ENCODE measurements around the gene COA7.
A peak's percentile ranks its signal among the peaks of the same experiment; 100 is the strongest.

Gene COA7

DNA sequence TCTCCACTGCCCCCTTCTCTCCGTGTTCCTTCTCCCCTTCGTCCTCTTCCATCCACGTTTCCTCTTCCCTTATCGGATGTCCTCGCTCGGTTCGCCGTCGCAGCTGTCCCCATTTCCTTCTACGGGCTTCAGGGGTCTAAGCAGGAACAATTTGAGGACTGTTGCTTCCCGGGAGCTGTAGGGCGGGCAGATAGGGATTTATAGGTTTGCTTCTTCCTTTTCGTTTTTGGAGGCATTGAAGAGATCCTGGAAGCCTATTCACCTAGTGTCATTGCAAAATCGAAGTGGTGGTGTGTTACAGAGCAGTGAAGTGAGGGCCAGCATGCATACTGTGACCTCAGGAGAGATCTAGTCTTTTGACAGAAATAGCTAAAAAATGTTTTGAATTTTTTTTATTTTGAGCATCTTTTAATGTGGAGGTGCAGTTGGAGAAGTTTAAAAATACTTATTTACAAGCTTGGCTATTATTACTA, 29.0 kb upstream of the COA7 start:
- H2AFZ ChIP-seq (ENCODE audit: low read depth, low read length, severe bottlenecking), result peak overlapping the region; percentile 88
- H3K9ac ChIP-seq (ENCODE audit: low read length), result peak overlapping the region; percentile 74
- no peaks in the 10 kb centered on the region for H4K20me1 ChIP-seq (ENCODE audit: low read depth, low read length)
- no peaks in the 10 kb centered on the region for H3K9me3 ChIP-seq (ENCODE audit: insufficient read depth, low read length)
- H3K27me3 ChIP-seq (ENCODE audit: low read length), result no peaks in the 10 kb centered on the region
- H3F3A ChIP-seq (ENCODE audit: insufficient read depth), result no peaks in the 10 kb centered on the region; the same call in 1 of the 2 replicates
- peak overlapping the region; percentile 68 for H3K4me3 ChIP-seq (ENCODE audit: insufficient read depth, low read length, poor library complexity, severe bottlenecking)
- H3K36me3 ChIP-seq (ENCODE audit: low read length), result no peaks in the 10 kb centered on the region
- no peaks in the 10 kb centered on the region for H3K9me2 ChIP-seq (replicated peaks; ENCODE audit: insufficient read depth, low read length)
- H3K79me2 ChIP-seq (ENCODE audit: insufficient read depth, low read length), result peaks cover 4% of the 10 kb centered on the region; the same call in 1 of the 2 replicates
- TF ChIP-seq CTCF (IDR thresholded peaks at IDR 0.05; ENCODE audit: insufficient read depth, low read length, poor library complexity, severe bottlenecking) (no peak), EZH2phosphoT487 (conservative IDR thresholded peaks at IDR 0.05; ENCODE audit: low read length) (no peak)
- H3K27ac ChIP-seq (ENCODE audit: low read depth, low read length), result no peak overlapping the region
- peak overlapping the region; percentile 91 for H3K4me2 ChIP-seq (ENCODE audit: low read depth, low read length, poor library complexity, severe bottlenecking)

DNA sequence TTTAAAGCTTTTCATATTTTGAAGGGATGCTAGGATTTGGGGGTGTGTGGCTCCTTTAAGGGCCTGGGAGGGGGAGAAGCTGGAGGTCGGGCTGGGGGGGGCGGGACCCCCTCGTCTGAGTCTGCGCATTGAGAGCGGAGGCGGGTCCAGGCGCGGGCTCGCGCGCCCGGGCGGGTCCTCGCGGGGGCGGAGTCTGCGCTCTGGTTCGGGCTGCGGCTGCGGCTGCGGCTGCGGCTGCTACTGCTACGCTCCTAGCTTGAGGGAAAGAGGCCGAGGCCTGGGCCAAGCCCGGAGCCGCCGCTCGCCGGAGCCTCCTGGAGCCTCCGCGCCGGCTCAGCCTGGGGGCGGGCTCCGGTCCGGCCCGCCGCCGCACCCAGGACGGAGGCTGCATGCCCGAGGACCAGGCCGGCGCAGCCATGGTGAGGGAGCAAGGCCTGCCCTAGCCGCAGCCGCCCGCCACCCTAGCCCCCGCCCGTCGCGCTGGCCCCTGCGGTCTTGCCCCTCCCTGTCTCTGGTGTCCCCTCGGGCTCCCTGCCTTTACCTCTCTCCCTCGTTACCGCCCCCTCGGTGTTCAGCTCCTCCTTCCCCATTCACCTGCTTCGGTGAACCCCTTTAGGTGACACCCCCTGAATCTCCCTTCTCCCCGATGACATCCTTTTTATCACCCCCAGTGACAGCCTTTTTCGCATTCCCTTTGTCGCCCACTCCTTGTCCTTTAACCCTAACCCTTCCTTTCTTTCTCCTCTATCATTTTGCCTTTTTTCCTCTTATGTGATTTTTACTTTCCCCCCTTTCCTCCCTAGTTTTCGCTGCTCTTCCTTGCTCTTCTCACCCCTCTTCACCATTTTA, 28.3 kb upstream of the COA7 start, which contains the start of gene ZYG11B:
Gene ZYG11B, plus strand, starts transcription at position 189 of the 849 bp plus-strand sequence. Its CDS starts 201 bp downstream, at position 390.
- Histone ChIP-seq H2AFZ (ENCODE audit: low read depth, low read length, severe bottlenecking) (peak within 1 kb of the TSS; percentile 100), H3K9me3 (ENCODE audit: insufficient read depth, low read length) (no peaks in the 10 kb centered on the region), H3K79me2 (ENCODE audit: insufficient read depth, low read length) (peaks cover 4% of the 10 kb centered on the region; the same call in 1 of the 2 replicates), H3K4me3 (ENCODE audit: insufficient read depth, low read length, poor library complexity, severe bottlenecking) (peak within 1 kb of the TSS; percentile 68), H3K27me3 (ENCODE audit: low read length) (no peaks in the 10 kb centered on the region), H4K20me1 (ENCODE audit: low read depth, low read length) (no peaks in the 10 kb centered on the region), H3K36me3 (ENCODE audit: low read length) (no peaks in the 10 kb centered on the region), H3K4me2 (ENCODE audit: low read depth, low read length, poor library complexity, severe bottlenecking) (peak within 1 kb of the TSS; percentile 100), H3F3A (ENCODE audit: insufficient read depth) (no peaks in the 10 kb centered on the region; the same call in 1 of the 2 replicates), H3K9me2 (replicated peaks; ENCODE audit: insufficient read depth, low read length) (no peaks in the 10 kb centered on the region), H3K9ac (ENCODE audit: low read length) (peak within 1 kb of the TSS; percentile 74), H3K27ac (ENCODE audit: low read depth, low read length) (peak within 1 kb of the TSS; percentile 30; the same call in 1 of the 2 replicates)
- TF ChIP-seq CTCF (IDR thresholded peaks at IDR 0.05; ENCODE audit: insufficient read depth, low read length, poor library complexity, severe bottlenecking), result no peak

DNA sequence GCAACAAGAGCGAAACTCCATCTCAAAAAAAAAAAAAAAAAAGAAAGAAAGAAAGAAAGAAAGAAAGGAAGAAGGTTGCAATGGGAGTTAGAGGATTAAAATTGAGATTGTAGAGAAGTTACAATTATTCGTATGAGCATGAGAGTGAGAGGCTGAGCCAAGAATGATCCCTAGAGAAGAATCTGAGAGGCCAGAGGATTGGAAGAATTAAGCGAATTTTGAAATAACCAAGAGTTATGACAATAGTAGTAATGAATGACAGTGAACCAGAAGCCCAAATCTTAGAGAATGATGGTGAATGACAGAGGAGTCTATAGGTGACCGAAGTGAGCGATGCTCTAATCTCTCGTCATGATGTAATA, 27.7 kb upstream of the COA7 start:
- Histone ChIP-seq H3F3A (ENCODE audit: insufficient read depth) (no peaks in the 10 kb centered on the region; the same call in 1 of the 2 replicates), H3K9ac (ENCODE audit: low read length) (peak overlapping the region; percentile 74), H3K4me3 (ENCODE audit: insufficient read depth, low read length, poor library complexity, severe bottlenecking) (peak overlapping the region; percentile 52), H3K27me3 (ENCODE audit: low read length) (no peaks in the 10 kb centered on the region), H4K20me1 (ENCODE audit: low read depth, low read length) (no peaks in the 10 kb centered on the region), H3K79me2 (ENCODE audit: insufficient read depth, low read length) (peaks cover 4% of the 10 kb centered on the region; the same call in 1 of the 2 replicates), H3K9me3 (ENCODE audit: insufficient read depth, low read length) (no peaks in the 10 kb centered on the region), H3K4me2 (ENCODE audit: low read depth, low read length, poor library complexity, severe bottlenecking) (peak overlapping the region; percentile 100), H3K9me2 (replicated peaks; ENCODE audit: insufficient read depth, low read length) (no peaks in the 10 kb centered on the region), H3K36me3 (ENCODE audit: low read length) (no peaks in the 10 kb centered on the region), H3K27ac (ENCODE audit: low read depth, low read length) (no peak overlapping the region), H2AFZ (ENCODE audit: low read depth, low read length, severe bottlenecking) (peak overlapping the region; percentile 100)
- TF ChIP-seq CTCF (IDR thresholded peaks at IDR 0.05; ENCODE audit: insufficient read depth, low read length, poor library complexity, severe bottlenecking) (no peak), EZH2phosphoT487 (conservative IDR thresholded peaks at IDR 0.05; ENCODE audit: low read length) (no peak)

Measured in SU-DHL-6 (cell line).